T-helper 1 cell treated with Interleukin-12 subunit alpha and Interleukin-12 subunit beta and Interleukin-4 antibody, amounts not matched to agents 30 ng/mL and 1 ng/mL, for 36 hours (primary cell): ENCODE data around the gene SLC12A2. TPM values are rescaled to one million over a fixed set of nuclear protein-coding genes. Genes with fewer than 3 reads are reported as not detected.

Experiments
- intact Hi-C: fragments of 100-400 bp; cut with micrococcal nuclease; formaldehyde crosslinking; loops from one replicate; pipeline ENCODE4 v1.15.1; 2024
- total RNA-seq: library from RNA; stranded (reverse); gene quantifications from 2 replicates; pipeline ENCODE4 v1.2.3, GENCODE V29; 2022

The SLC12A2 gene
- total RNA-seq, 1 donor from 2014 or later: 20.2 TPM

GRCh38 chr5:128093368-128093767 lies 9.8 kb downstream of the SLC12A2 start:
- intact Hi-C loops: no loop called here

- intact Hi-C loops: no loop called here
These were observed 13.7 kb downstream of the SLC12A2 start for GRCh38 chr5:128097224-128097623.

DNA sequence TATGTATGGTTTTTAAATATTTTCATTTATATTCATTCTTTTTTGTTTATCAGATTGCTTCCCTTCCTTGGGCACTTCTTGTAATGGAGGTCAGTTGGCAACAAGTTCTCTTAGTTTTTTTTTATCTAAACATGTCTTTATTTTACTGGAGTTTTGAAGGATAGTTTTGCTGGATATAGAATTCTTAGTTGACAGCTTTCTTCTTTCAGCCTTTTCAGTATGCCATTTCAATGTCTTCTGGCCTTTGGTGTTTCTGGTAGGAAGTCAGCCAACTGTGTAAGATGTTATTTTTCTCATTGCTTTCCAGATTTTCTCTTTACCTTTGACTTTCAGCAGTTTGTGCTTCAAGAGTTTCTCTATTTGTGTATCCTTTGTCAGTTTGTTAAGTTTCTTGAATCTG lies 14.2 kb downstream of the SLC12A2 start:
- intact Hi-C loops: no loop called here

DNA sequence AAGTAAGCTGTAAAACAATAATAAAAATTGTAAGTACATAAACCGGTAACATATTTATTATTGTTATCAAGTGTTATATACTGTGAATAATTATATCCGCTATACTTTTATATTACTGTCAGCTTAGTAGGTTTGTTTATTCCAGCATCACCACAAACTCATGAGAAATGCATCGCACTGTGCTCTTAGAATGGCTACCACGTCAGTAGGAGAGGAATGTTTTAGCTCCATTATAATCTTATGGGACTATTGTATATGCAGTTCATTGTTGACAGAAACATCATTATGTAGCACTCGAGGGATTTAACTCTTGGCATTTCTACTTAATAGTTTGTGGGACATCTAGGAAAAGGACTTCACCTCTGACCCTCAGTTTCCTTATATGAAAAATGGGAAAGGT lies 16.4 kb downstream of the SLC12A2 start:
- intact Hi-C loops: no loop called here

GRCh38 chr5:128100860-128101557 lies 17.4 kb downstream of the SLC12A2 start:
- intact Hi-C loops: no loop called here

- intact Hi-C loops: no loop called here
These were observed 18.1 kb downstream of the SLC12A2 start for GRCh38 chr5:128101676-128102075.

DNA sequence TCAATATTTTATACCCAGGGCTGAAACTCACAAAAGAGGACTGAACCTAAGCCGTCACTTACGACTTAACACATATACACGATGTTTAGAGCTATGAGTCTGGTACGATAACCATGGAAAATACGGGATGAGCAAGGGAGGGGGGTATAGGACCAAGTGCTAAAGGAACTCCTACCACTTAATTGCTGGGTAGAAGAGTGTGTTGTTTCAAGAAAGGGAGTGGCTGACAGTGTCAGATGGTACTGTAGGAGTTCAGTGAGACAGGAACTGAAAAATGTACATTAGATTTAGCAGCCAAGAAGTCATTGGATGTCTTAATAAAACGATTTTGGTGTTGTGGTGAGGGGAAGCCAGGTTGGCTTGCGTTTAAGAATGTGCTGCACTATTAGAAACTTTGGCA lies 21.6 kb downstream of the SLC12A2 start:
- intact Hi-C loops: no loop called here

GRCh38 chr5:128109138-128109537 lies 25.6 kb downstream of the SLC12A2 start:
- intact Hi-C loops: no loop called here

DNA sequence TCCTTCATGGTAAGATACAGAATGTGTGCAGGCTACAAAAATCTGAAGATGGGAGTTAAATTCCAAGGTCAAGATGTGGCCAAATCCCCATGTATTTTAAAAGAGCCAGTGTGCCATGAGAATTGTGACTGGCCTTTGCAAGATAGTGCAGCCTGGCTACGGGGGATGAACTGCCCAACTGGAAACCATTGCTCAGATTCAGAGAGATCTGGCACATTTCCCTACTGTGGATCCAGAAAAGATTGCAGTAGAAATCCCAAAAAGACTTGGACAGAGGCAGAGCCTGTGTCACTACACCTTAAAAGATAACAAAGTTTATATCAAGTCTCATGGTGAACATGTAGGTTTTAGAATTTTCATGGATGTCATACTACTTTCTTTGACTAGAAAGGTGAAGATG lies 26.2 kb downstream of the SLC12A2 start:
- intact Hi-C loops: no loop called here

DNA sequence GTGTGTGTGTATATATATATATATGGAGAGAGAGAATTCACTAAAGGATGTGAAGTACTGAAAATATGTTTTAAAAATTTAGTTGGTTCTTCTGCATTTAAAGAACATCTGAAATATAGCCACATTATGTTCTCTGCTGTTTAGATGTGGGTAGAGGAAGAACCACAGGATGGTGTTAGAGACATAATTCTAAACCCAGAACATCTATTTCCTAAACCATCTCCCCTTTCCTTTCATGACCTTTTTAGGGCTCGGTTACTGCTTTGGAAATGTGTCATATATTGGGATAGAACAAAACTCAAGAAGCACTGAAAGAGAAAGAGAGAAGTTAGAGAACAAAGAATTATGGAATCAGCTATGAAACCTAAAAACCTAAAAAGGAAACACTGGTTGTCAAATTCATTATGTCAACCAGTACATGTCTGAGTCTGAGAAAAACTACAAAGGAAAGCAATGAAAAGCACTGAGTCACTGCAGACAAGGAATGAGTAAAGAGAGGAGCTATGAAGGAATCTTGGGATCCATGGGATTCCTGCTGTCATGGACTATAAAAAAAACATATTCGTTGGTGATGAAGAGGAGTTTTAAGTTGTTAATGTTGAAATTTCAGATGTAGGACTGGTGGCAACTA lies 28.4 kb downstream of the SLC12A2 start:
- intact Hi-C loops: no loop called here

- intact Hi-C loops: no loop called here
These were observed 32.9 kb downstream of the SLC12A2 start for GRCh38 chr5:128116445-128116844.

DNA sequence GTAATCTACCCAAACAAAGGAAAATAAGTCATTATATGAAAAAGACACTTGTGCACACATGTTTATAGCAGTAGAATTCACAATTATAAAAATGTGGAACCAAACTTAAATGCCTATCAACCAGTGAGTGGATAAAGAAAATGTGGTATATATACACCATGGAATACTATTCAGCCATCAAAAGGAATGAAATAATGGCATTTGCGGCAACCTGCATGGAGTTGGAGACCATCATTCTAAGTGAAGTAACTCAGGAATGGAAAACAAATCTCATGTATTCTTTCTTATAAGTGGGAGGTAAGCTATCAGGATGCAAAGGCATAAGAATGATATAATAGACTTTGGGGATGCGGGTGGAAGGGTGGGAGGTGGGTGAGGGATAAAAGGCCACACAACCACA lies 34.6 kb downstream of the SLC12A2 start:
- intact Hi-C loops: no loop called here

DNA sequence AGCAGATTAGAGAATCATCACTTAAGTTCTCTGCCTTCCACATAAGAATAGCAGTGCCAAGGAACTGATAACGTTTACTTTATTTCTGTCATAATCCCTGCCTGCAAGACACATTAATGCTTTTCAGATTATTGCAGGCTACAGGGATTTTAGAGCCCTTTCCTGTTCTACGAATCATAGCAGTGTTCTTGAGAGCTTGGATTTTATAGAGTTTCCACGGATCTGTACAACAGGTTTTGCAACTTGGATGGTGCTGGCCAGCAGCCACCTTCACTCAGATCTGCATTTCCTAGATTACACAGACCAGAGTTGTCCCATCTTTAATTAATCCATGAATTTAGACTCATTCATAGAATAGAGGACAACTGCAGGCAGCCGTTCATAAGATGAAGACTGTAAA lies 38.1 kb downstream of the SLC12A2 start:
- intact Hi-C loops: no loop called here

DNA sequence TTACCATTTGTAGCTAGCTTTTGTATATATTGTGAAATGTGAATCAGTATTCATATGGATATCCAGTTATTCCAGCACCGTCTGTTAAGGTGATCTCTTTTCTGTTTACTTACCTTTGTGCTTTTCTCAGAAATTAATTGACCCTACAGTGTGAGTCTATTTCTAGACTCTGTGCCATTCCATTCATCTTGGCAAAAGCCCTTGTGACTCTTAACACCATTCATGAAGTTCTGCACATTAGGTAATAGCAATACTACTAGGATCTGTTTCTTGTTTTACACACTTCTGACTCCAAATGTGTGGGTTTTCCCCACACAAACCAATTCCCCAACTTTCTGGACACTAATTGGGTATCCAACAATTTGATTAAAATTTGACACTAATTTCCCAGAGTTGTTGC lies 40.4 kb downstream of the SLC12A2 start:
- intact Hi-C loops: no loop called here

DNA sequence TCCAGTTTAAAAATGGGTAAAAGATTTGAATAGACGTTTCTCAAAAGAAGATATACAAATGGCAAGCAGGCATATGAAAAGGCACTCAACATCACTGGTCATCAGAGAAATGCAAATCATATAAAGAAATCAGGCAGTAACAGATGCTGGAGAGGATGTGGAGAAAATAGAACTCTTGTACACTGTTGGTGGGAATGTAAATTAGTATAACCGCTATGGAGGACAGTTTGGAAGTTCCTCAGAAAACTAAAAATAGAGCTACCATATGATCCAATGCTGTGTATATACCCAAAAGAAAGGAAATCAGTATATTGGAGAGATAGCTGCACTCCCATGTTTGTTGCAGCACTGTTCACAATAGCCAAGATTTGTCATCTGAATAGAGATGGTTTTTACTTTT lies 42.7 kb downstream of the SLC12A2 start:
- intact Hi-C loops: no loop called here

- intact Hi-C loops: no loop called here
These were observed 48.9 kb downstream of the SLC12A2 start for GRCh38 chr5:128132499-128132898.

GRCh38 chr5:128135286-128135685 lies 51.7 kb downstream of the SLC12A2 start:
- intact Hi-C loops: no loop called here

- intact Hi-C loops: no loop called here
These were observed 60.3 kb downstream of the SLC12A2 start for GRCh38 chr5:128143911-128144310.

- intact Hi-C loops: no loop called here
These were observed 60.9 kb downstream of the SLC12A2 start for GRCh38 chr5:128144491-128144890.

DNA sequence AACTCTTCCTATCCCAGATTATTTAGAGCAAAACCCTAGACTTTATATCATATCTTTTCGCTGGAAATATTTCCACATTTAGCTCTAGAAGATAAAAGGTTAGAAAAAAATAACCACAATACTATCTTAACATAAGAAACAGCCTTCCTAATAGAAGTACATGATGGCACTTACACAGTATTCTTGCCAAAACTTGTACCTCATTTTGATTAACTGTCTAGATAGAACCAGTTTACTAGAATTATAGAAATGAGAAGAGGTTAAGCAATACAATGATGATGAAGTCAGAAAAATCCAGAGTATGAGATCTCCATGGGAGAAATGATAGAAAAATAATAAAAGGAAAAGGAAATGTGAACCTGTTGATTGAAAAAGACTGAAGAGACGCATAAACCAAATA lies 63.1 kb downstream of the SLC12A2 start:
- intact Hi-C loops: no loop called here

GRCh38 chr5:128154943-128155342 lies 71.4 kb downstream of the SLC12A2 start:
- intact Hi-C loops: no loop called here

DNA sequence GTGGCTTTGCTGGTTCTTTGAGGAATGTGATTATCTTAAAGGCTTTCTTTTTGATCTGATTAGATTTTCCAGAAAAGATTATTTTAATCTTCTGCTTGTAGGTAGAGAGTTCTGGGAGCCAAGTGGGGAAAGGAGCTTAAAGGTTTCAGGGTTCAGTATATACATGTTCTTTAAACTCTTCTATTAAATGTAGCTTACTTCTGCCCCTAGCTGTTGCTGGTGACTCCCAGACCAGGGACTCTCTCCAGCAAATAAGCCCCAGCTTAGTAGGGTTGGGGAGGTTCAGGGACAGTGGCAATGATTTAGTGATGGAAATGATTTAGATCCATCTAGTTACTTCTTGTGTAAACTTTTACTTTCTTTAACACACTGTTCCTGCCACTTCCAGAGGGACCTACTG lies 72.2 kb downstream of the SLC12A2 start:
- intact Hi-C loops: no loop called here

- intact Hi-C loops: no loop called here
These were observed 73.0 kb downstream of the SLC12A2 start for GRCh38 chr5:128156521-128156920.
